HG03039 (cell line): ENCODE data around the gene PTPRN2.
"Not testable (repeated sequence)": the region's sequence is repeated elsewhere in the genome, so short reads cannot be mapped to it uniquely, and the experiment has no call there.

Experiments
- ATAC-seq: cut with Tn5 transposase; IDR thresholded peaks from one replicate; pipeline ENCODE4 v1.9.1; 2021; ENCODE audit warnings: mild to moderate bottlenecking, moderate library complexity; ENCODE audit not compliant: unreplicated experiment

Gene PTPRN2

GRCh38 chr7:158295966-158296797, 291.4 kb downstream of the PTPRN2 start:
- no peak for ATAC-seq

GRCh38 chr7:158294468-158295215, 293.0 kb downstream of the PTPRN2 start:
- ATAC-seq = not testable (repeated sequence)

- ATAC-seq = no peak
These were observed 294.7 kb downstream of the PTPRN2 start for GRCh38 chr7:158292948-158293347.

DNA sequence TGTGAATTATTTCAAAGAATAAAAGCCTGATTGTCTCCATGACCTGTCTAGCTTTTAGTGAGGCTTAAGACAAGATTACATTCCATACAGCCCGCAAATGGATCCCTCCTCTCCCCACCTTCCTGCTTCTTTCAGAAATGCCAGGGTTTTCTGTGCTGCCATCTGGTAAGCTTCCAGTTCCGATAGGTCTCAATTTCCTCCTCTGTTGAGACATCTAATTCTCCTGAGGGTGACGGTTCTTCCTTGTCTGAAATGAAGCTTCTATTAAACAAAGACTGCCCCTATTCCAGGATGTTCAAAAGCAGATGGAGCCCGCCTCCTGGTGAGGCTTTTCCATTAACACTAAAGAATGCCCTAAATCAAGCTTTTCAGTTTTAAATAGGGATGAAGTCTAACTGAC, 295.6 kb downstream of the PTPRN2 start:
- ATAC-seq = no peak

- no peak for ATAC-seq
These were observed 297.7 kb downstream of the PTPRN2 start for GRCh38 chr7:158289761-158290523.

DNA sequence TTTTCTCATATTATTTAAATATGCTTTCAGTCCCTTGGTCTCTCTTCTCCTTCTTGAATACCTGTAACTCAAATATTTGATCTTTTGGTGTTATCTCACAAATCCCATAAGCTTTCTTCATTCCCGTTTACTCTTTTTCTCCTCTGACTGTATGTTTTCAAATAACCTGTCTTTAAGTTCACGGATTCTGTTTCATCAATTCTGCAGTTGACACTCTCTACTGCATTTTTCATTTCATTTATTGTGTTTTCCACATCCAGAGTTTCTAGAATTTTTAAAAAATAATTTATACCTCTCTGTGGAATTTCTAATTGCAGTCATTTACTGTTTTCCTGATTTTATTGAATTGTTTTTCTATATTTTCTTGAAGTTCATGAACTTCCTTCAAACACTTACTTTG, 298.4 kb downstream of the PTPRN2 start:
- no peak for ATAC-seq

GRCh38 chr7:158286210-158286609, 301.4 kb downstream of the PTPRN2 start:
- no peak for ATAC-seq

- ATAC-seq = no peak
These were observed 302.2 kb downstream of the PTPRN2 start for GRCh38 chr7:158285383-158285770.

DNA sequence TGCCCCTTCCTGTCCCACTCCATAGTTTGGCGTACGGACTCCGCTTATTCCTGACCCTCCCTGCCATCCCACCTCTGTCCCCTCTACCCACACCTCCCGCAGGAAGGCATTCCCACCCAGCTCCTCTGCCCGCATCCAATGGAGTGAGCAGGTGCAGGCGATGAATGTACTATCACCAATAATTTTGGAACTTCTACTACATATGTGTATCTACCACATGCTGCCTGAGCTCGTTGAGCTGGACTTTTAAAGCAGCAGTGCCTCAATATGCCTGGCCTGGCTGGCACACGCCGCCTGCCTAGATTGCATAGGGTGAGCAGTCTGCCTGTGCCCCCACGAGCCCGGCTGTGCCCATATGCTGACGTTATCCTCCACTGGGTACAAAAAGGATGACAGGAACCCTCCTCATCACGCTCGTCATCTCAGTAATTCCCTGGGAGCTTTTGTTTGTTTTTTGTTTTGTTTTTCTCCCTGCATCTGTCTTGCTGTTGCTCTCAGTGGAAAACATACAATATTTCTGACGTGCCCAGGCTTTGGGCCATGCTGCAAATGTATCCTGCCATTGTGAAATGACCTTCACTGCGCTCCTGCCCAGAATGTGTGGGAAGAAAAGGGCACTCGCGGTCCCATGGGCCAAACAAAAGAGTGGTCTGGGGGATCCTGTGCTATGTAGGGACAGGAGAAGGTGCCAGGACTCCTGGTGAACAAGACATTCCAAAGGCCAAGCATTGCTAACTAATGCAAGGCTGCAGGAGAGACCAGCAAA, 302.8 kb downstream of the PTPRN2 start:
- ATAC-seq = no peak

GRCh38 chr7:158284121-158284520, 303.5 kb downstream of the PTPRN2 start:
- ATAC-seq = no peak

DNA sequence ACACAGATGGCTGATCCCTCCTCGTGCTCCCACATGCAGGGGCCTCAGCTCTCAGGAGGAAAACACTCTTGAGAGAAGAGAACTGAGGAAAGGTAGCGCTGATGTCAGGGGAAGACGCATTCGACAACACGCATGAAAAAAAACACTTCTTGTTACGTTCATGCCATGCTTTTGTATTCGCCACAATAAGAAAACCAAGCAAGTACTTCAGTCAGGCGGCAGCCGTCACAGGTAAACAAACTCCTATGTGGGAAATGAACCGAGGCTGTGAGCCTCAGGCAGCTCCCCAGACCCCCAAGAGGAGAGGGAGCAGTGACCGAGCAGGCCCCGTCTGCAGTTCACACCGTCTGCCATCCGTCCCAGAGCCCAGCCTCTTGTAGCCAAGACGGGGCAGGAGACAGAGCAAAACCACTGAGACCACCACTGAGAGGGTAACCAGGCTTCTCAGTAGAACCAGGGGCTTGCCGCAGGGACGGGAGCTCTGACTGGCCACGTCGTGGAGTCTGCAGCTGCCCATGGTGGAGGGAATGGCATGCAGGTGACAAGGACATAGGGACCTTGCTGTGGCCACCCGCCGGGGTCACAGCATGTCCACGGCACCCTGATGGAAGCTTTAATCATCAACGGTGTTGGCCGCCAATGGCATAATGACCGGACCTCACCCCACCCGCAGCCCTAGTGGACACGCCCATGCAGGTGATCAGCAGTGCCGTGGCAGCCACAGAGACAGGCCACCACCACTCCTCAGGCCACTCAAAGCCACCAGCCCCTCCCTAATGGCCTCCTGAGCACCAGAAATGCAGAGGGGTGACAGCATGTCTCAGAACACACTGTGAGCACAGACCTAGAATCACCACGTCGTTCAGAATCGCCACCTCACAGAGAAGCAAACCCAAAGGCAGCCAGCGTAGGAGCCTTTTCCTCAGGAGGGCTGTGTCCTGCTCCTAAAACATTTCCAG, 304.3 kb downstream of the PTPRN2 start:
- ATAC-seq = no peak

GRCh38 chr7:158282461-158283001, 305.1 kb downstream of the PTPRN2 start:
- no peak for ATAC-seq

- ATAC-seq = no peak
These were observed 306.2 kb downstream of the PTPRN2 start for GRCh38 chr7:158281441-158281840.

- no peak for ATAC-seq
These were observed 307.0 kb downstream of the PTPRN2 start for GRCh38 chr7:158280448-158281144.

GRCh38 chr7:158279539-158280447, 307.8 kb downstream of the PTPRN2 start:
- no peak for ATAC-seq

DNA sequence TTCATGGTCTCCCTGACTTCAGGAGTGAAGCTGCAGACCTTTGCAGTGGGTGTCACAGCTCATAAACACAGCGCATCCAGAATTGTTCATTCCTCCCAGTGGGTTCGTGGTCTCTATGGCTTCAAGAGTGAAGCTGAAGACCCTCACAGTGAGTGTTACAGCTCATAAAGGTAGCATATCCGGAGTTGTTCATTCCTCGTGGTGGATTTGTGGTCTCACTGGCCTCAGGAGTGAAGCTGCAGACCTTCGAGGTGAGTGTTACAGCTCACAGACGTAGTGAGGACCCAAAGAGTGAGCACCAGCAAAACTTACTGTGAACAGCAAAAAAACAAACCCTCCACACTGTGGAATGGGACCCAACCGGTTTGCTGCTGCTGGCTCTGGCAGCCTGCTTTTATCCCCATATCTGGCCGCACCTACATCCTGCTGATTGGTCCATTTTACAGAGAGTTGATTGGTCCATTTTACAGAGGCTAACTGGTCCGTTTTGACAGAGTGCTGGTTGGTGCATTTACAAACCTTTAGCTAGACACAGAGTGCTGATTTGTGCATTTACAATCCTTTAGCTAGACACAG, 308.8 kb downstream of the PTPRN2 start:
- no peak for ATAC-seq
